K562 (cell line): ENCODE measurements around the gene GPR55. TPM values are rescaled to one million over a fixed set of nuclear protein-coding genes. Genes with fewer than 3 reads are reported as not detected.

ENCODE experiments used
- ATAC-seq: fragments of 200-7000 bp; cut with Tn5 transposase; 3 replicates; pipeline ENCODE4 v1.9.1; 2020; ENCODE audit warnings: moderate library complexity
- BruUV-seq: library from RNA; stranded (reverse); fragments of 400-500 nt; replicated peaks from 2 replicates; lab custom pipeline; 2021; lab: Mats Ljungman, UMichigan
- CTCF ChIA-PET: fragments of 300-600 bp; formaldehyde crosslinking; extraction: SDS; loops from one replicate; lab custom pipeline; 2021; ENCODE audit warnings: low intra/inter-chr PET ratio; lab: Yijun Ruan, JAX
- POLR2A ChIA-PET: fragments of 300-600, 350-650 bp; sonication (Branson Sonifier 250); formaldehyde crosslinking; extraction: SDS; loops from one replicate; lab custom pipeline; 2021; ENCODE audit warnings: antibody characterized with exemption, inconsistent platforms; lab: Yijun Ruan, JAX
- DNase-seq, 4 experiments: peaks; one replicate each; pipeline versions ENCODE4 v3.0.0 to v3.0.0-alpha.2; 2011 to 2018; ENCODE audit warnings: low spot score in 3 of 4, mixed read lengths in 3 of 4; ENCODE audit errors: extremely low read depth in 1 of 4
- FAIRE-seq: peaks from 2 replicates; lab custom pipeline; 2011; peaks lifted over from hg19 to GRCh38; lab: Jason Lieb, UNC
- H2AFZ ChIP-seq: 2 replicates; pipeline ENCODE4 v1.6.0; 2011; ENCODE audit warnings: low read depth, low read length, control low read depth, inconsistent platforms
- H3K27ac ChIP-seq: fragments of 200-600 bp; 3 replicates; pipeline ENCODE4 v1.8.0; 2011; ENCODE audit warnings: low read depth, mild to moderate bottlenecking, control low read depth, inconsistent platforms, low read length, moderate library complexity, mixed read lengths; ENCODE audit errors: extremely low read depth
- H3K27me3 ChIP-seq, 2 experiments: fragments of 300-600 bp in 1 of 2; 2 replicates in 1 of 2; 3 replicates in 1 of 2; pipeline versions ENCODE4 v1.6.0 to v1.8.0; 2011; ENCODE audit warnings: inconsistent platforms in 2 of 2, low read length in 2 of 2, mild to moderate bottlenecking in 1 of 2, mixed read lengths in 1 of 2, moderate library complexity in 1 of 2; ENCODE audit not compliant: control insufficient read depth in 2 of 2, insufficient read depth in 2 of 2
- H3K36me3 ChIP-seq: fragments of 300-600 bp; 3 replicates; pipeline ENCODE4 v1.8.0; 2011; ENCODE audit warnings: mild to moderate bottlenecking, low read length, inconsistent platforms; ENCODE audit not compliant: control insufficient read depth, insufficient read depth
- H3K4me1 ChIP-seq, 2 experiments: fragments of 200-600 bp in 1 of 2; replicated peaks in 1 of 2; 2 replicates in 1 of 2; 3 replicates in 1 of 2; pipeline versions ENCODE4 v1.5.1 to v1.8.0; 2011; ENCODE audit warnings: inconsistent platforms in 2 of 2, low read length in 2 of 2, mild to moderate bottlenecking in 1 of 2, mixed read lengths in 1 of 2, moderate library complexity in 1 of 2; ENCODE audit not compliant: control insufficient read depth in 2 of 2, insufficient read depth in 2 of 2
- H3K4me2 ChIP-seq: 2 replicates; pipeline ENCODE4 v1.6.1; 2011; ENCODE audit warnings: low read length, control low read depth, inconsistent platforms, mixed read lengths; ENCODE audit not compliant: insufficient read depth
- H3K4me3 ChIP-seq: fragments of 200-600 bp; sonication (generic), shearing (Covaris generic); 2 replicates; pipeline ENCODE4 v1.5.1; 2016; ENCODE audit warnings: control low read depth, inconsistent platforms
- H3K79me2 ChIP-seq: fragments of 200-600 bp; 3 replicates; pipeline ENCODE4 v1.8.0; 2011; ENCODE audit warnings: low read length, inconsistent platforms; ENCODE audit not compliant: control insufficient read depth, insufficient read depth
- H3K9ac ChIP-seq, 2 experiments: 2 replicates each; pipeline versions ENCODE4 v1.6.0 to v1.6.1; 2011; ENCODE audit warnings: low read depth in 2 of 2, low read length in 2 of 2, control low read depth in 1 of 2, inconsistent platforms in 1 of 2, mild to moderate bottlenecking in 1 of 2, mixed read lengths in 1 of 2; ENCODE audit not compliant: insufficient read depth in 1 of 2
- H3K9me1 ChIP-seq: one replicate; pipeline ENCODE4 v1.6.0; 2011; ENCODE audit warnings: inconsistent platforms, mild to moderate bottlenecking, low read length, moderate library complexity; ENCODE audit not compliant: control insufficient read depth, insufficient read depth
- H3K9me3 ChIP-seq: replicated peaks from 2 replicates; pipeline ENCODE4 v1.5.1; 2011; ENCODE audit warnings: low read depth, low read length, inconsistent platforms; ENCODE audit not compliant: control insufficient read depth, insufficient read depth
- H4K20me1 ChIP-seq: replicated peaks from 2 replicates; pipeline ENCODE4 v1.6.1; 2011; ENCODE audit warnings: low read length, inconsistent platforms, mixed read lengths; ENCODE audit not compliant: control insufficient read depth, insufficient read depth
- ARID2 ChIP-seq: fragments of 450-650 bp; IDR thresholded peaks from 2 replicates; pipeline ENCODE4 v1.6.1; 2017; ENCODE audit warnings: antibody characterized with exemption, mild to moderate bottlenecking
- BRD9 ChIP-seq: fragments of 450-650 bp; IDR thresholded peaks from 2 replicates; pipeline ENCODE4 v1.6.1; 2018; ENCODE audit warnings: low read depth; ENCODE audit not compliant: partially characterized antibody
- CBX2 ChIP-seq: fragments of 200-600 bp; sonication (generic); IDR thresholded peaks from one replicate; pipeline ENCODE4 v1.6.1; 2012; ENCODE audit warnings: mild to moderate bottlenecking, low read length, inconsistent platforms; ENCODE audit not compliant: insufficient read depth, poor library complexity, severe bottlenecking
- CEBPB ChIP-seq: fragments of 450-650 bp; IDR thresholded peaks from 2 replicates; pipeline ENCODE4 v1.6.1; 2016; ENCODE audit warnings: missing genetic modification characterization, missing compliant biosample characterization
- CREBBP ChIP-seq: IDR thresholded peaks from one replicate; pipeline ENCODE4 v1.6.1; 2012; ENCODE audit warnings: low read depth, mild to moderate bottlenecking, control low read depth, inconsistent platforms, low read length
- CSDE1 ChIP-seq, 2 experiments: fragments of 450-650 bp; IDR thresholded peaks; 2 replicates each; pipeline ENCODE4 v1.6.1; 2016; ENCODE audit warnings: mild to moderate bottlenecking in 1 of 2
- GATA2 ChIP-seq: sonication (generic); formaldehyde crosslinking; IDR thresholded peaks from 2 replicates; pipeline ENCODE4 v1.4.0; 2020; ENCODE audit warnings: mild to moderate bottlenecking, missing genetic modification reagents
- GTF2A2 ChIP-seq: IDR thresholded peaks from 2 replicates; pipeline ENCODE4 v1.6.1; 2016; ENCODE audit warnings: mild to moderate bottlenecking, missing genetic modification characterization, missing compliant biosample characterization
- KHSRP ChIP-seq: fragments of 450-650 bp; IDR thresholded peaks from 2 replicates; pipeline ENCODE4 v1.6.1; 2017
- KLF13 ChIP-seq: fragments of 450-650 bp; IDR thresholded peaks from 2 replicates; pipeline ENCODE4 v1.6.1; 2016; ENCODE audit warnings: missing genetic modification characterization, low read depth, mild to moderate bottlenecking, missing compliant biosample characterization, moderate library complexity, borderline replicate concordance
- MAFG ChIP-seq: fragments of 450-650 bp; conservative IDR thresholded peaks from 2 replicates; pipeline ENCODE4 v1.6.1; 2016; ENCODE audit warnings: missing genetic modification characterization, missing compliant biosample characterization
- SAP30 ChIP-seq: fragments of 200-600 bp; sonication (generic); IDR thresholded peaks from 2 replicates; pipeline ENCODE4 v1.6.1; 2012; ENCODE audit warnings: borderline replicate concordance, low read depth, mild to moderate bottlenecking, moderate library complexity, low read length, control low read depth, inconsistent platforms; ENCODE audit not compliant: insufficient read depth, poor library complexity, severe bottlenecking
- TSC22D4 ChIP-seq: fragments of 450-650 bp; IDR thresholded peaks from 2 replicates; pipeline ENCODE4 v1.6.1; 2016; ENCODE audit warnings: missing genetic modification characterization, missing biosample characterization, control low read depth
- XRCC5 ChIP-seq: fragments of 200-400 bp; formaldehyde crosslinking; IDR thresholded peaks from 2 replicates; pipeline ENCODE4 v1.6.1; 2017; ENCODE audit warnings: low read depth, mild to moderate bottlenecking, low read length
- ZNF518B ChIP-seq: fragments of 250-450 bp; sonication (Bioruptor Pico); IDR thresholded peaks from 2 replicates; pipeline ENCODE4 v1.5.0; 2021; ENCODE audit warnings: mild to moderate bottlenecking, moderate library complexity
- ZNF586 ChIP-seq: fragments of 450-650 bp; formaldehyde crosslinking; conservative IDR thresholded peaks from 2 replicates; pipeline ENCODE4 v1.4.0; 2020; ENCODE audit warnings: mild to moderate bottlenecking, moderate library complexity
- WGBS: fragments of 100-300 bp; shearing (Covaris generic); methylation state at CpG from one replicate; pipeline ENCODE4 v1.1.6; 2016; ENCODE audit warnings: low coverage, mixed read lengths; ENCODE audit not compliant: insufficient coverage; ENCODE audit errors: missing lambda C conversion rate; 5-methylcytosine and 5-hydroxymethylcytosine counted together
- in situ Hi-C: fragments of 300-500 bp; cut with MboI; formaldehyde crosslinking; loops from 4 replicates; pipeline ENCODE4 v1.15.0; 2018; ENCODE audit warnings: inconsistent platforms, mixed read lengths
- intact Hi-C: fragments of 100-400 bp; cut with micrococcal nuclease; formaldehyde crosslinking; loops from 2 replicates; pipeline ENCODE4 v1.14.2; 2022
- polyA plus RNA-seq, 8 experiments: library from polyadenylated mRNA; depleted of rRNA in 4 of 8; stranded (reverse) in 5 of 8; unstranded in 3 of 8; fragments of >200 nt; fragmentation: Nextera tagmentation in 2 of 8; fragmentation: Illumina TruSeq in 1 of 8; extraction: Ambion mirVana in 2 of 8; extraction: Trizol in 1 of 8; gene quantifications; 2 replicates each; pipeline versions ENCODE4 v1.2.1 to v1.2.3, GENCODE V29; 2011 to 2014; ENCODE audit warnings: inconsistent platforms in 1 of 8, missing spikeins in 1 of 8
- total RNA-seq, 7 experiments: library from RNA; depleted of rRNA in 6 of 7; stranded (reverse); fragments of >200 nt in 6 of 7; fragmentation: Illumina TruSeq in 2 of 7; extraction: Trizol in 2 of 7; gene quantifications; 2 replicates each; pipeline versions ENCODE4 v1.2.1 to v1.2.3, GENCODE V29; 2011 to 2021; ENCODE audit warnings: low replicate concordance in 1 of 7

The GPR55 gene
- total and polyA plus RNA-seq, 9 of the 15 experiments (the other 6 are each of a cell fraction or from before 2014, with no cell fraction given): 0.11 to 0.49 (median 0.27) TPM

GRCh38 chr2:230946429-230947234 lies 21.6 kb upstream of the GPR55 start (continued):
- no peak for TF ChIP-seq ZNF518B (CRISPR knock-in tag)

GRCh38 chr2:230944757-230945372 lies 19.8 kb upstream of the GPR55 start:
- Histone ChIP-seq H3K9ac (no peak overlapping the region), H3K4me2 (no peak overlapping the region), H3K27ac (no peak overlapping the region), H2AFZ (no peak overlapping the region), H3K27me3 (peaks cover 0 to 16% of the 10 kb centered on the region in 2 experiments; a peak in 3 of 5 replicates), H3K4me1 (no peaks in the 10 kb centered on the region; a peak in 2 of 5 replicates), H3K79me2 (no peaks in the 10 kb centered on the region), H3K4me3 (no peak overlapping the region), H3K9me1 (no peaks in the 10 kb centered on the region), H3K9me3 (no peaks in the 10 kb centered on the region), H4K20me1 (no peaks in the 10 kb centered on the region), H3K36me3 (no peaks in the 10 kb centered on the region)
- no TSS peak for BruUV-seq
- CTCF ChIA-PET: no interaction called here
- intact Hi-C loops (no loop called here), in situ Hi-C loops (no loop called here)
- POLR2A ChIA-PET: no interaction called here
- TF ChIP-seq CREBBP (no peak), BRD9 (no peak), CSDE1 (IDR thresholded peaks at IDR 0.05) (no peak), KHSRP (no peak), GTF2A2 (tag) (no peak), ZNF586 (CRISPR knock-in tag) (no peak), CBX2 (no peak), TSC22D4 (tag) (no peak), GATA2 (CRISPR knock-in tag) (no peak), XRCC5 (no peak), CEBPB (tag) (no peak), SAP30 (no peak), MAFG (no peak), ARID2 (no peak), KLF13 (tag) (no peak)
- WGBS: 44% methylated on average over 12 of the region's 21 CpGs
- DNase-seq (no peak), ATAC-seq (no peak), FAIRE-seq (no peak)
